GM18867 (cell line): ENCODE results near the gene PRXL2B.
"Not testable (repeated sequence)": the region's sequence is repeated elsewhere in the genome, so short reads cannot be mapped to it uniquely, and the experiment has no call there.

ENCODE experiments used
- ATAC-seq: cut with Tn5 transposase; IDR thresholded peaks from one replicate; pipeline ENCODE4 v1.9.1; 2021; ENCODE audit warnings: mild to moderate bottlenecking, moderate library complexity; ENCODE audit not compliant: unreplicated experiment

Gene PRXL2B

DNA sequence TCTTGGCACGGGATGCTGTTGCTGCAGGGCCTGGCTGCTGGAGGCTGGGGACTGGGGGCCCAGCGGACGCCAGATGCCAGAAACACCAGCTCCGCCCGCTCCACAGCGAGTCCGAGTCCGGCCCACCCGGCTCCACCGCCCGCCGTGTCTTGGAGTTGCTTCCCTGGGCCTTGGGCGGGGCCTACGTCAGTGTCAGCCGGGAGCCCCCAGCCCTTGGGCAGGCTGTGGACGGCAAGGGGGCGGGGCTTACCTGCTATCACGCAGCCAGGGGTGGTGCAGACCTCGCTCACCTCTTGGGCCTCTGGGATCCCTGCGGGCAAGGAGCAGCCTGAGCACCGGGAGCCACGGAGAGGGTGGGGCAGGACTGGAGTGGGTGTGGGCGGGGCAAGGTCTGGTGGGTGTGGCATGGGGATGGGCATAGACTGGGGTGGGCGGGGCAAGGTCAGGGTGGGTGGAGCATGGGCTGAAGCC lies 24.5 kb downstream of the PRXL2B start:
- ATAC-seq: no peak

DNA sequence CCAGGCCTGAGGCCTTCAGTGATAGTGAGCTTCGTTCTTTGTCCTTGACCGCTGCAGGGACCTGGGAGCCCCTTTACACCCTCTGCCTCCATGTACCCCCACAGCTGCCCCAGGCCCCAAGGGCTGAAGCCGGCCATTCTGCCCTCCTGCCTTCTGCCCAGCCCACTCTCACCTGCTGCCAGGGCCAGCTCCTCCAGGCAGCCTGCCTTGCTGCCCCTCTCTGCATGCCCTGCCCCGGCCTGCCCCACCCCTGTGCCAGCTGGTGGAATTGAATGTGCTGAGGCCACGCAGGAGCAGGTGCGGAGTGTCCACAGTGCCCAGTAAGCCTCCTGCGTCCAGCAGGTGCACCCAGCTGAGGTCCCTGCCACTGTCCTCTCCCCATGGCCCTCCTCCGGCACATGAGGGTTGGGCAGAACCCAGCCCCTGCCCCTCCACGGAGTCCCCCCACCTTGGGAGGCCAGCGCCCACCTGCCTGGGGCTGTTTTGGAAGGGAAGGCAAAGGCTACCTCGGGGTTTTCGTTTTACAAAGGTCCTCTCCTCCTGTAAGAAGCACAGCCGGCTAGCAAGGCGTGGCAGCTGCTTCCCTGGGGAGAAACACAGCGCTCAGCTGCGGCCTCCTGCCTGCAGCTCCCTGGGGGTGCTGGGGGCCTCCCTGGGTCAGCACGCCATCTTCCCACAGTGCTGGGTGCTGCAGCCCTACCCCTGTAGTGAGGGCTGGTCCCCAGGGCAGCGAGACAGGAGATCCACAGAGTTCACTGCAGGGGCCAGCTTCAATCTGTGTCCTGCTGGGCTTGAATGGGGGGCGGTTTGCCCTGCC lies 25.3 kb downstream of the PRXL2B start:
- no peak for ATAC-seq

DNA sequence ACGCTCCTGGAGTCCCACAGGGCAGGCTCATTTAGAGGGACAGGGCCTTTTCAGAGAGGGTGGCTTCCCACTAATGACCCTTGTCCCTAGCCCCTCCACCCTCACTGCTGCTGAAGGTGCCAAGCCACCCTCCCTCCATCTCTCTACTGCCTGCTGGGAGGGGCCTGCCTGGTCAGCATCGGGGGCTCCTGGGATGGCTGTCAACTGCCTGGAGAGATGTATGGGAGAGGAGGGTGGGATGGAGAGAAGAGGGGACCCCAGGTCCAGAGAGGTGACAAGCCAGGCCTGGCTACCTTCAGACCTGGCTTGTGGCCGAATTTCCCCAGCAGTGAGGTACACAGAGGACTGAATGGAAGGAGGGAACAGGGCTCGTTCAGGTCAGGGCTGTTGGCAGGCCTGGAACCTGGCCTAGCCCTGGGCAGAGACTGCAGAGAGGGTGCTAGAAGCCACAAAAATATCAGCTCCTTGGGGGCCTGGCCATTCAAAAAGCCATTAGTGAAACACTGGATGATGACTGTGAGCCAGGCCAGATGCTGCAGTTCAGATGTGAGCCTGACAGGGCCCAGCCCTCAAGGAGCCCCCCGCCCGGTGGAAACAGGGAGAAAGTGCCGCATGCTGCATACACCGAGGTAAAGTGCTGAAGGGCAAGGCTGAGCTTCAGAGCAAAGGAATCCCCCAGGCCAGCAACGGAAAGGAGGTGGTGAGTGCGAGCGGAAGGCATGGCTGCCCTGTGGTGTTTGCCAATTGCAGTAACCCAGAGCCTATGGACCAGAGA lies 26.2 kb downstream of the PRXL2B start:
- no peak for ATAC-seq

DNA sequence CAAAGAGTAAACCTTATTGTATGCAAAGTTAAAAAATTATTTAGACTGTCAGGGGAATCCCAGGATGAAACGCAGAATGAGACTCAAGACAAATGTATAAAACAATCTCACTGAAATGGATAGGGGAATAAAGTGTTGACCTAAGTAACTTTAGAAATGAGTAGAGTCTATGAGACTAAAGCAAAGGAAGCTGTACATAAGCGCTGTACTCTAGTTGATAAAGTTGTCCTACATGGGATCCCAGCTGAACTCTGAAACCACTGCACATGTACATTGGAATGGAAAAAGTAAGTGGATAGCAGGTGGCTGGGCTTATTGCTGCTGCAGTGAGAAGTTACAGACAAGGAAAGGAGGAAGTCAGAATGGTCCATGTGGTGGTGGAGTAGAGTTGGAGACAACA lies 27.6 kb downstream of the PRXL2B start:
- no peak for ATAC-seq

DNA sequence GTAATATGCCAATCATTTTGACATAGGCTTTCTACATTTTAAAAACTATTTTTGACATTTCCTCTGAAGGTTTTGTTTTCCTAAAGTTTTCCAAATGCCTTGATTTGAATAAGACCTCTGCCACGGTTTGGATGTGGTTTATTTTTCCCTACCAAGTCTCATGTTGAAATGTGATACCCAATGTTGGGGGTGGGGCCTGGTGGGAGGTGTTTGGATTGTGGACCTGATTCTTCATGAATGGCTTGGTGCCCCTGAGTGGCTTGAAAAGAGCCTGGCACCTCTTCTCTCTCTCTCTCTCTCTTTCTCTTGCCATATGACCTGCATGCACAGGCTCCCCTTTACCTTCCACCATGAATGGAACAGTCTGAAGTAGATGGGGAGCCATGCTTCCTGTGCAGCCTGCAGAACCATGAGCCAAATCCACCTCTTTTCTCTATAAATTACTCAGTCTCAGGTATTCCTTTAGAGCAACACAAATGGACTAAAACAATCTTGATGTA lies 31.4 kb downstream of the PRXL2B start:
- ATAC-seq: no peak

DNA sequence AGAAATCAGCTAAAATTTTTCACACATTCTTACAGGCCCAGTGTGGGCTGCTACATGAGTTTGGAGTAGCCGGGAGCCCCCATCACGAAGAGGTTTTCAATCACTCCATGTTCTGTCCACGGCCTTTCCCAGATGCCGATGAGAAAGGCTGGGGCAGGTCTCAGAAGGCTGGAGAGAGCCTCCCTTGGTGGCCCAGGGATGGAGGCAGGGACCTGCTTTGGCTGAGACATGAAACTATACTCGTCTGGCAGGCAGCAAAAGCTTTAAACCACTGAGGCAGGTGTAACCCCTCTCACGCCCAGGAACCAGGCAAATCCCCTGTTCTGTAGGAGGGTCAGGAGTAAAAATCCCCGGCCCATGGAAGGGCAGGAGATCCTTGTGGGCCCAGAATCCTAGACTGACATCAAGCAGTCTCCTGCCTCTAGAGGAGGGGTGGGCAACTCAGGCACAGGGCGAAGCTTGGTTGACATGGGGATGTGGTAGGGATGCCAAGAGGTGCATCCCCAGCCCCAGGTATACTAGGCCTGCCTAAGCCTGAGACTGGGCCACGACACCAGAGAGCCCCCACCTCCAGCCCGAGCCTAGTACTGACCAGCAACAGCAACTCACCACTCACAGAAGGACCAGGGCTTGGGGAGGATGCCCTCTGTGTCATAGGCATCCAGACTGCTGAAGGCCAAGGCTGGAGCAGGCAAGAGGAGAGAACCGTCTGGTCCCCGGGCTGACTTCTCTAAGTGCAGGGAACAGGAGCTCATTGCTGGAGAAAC lies 37.2 kb downstream of the PRXL2B start:
- ATAC-seq: no peak

DNA sequence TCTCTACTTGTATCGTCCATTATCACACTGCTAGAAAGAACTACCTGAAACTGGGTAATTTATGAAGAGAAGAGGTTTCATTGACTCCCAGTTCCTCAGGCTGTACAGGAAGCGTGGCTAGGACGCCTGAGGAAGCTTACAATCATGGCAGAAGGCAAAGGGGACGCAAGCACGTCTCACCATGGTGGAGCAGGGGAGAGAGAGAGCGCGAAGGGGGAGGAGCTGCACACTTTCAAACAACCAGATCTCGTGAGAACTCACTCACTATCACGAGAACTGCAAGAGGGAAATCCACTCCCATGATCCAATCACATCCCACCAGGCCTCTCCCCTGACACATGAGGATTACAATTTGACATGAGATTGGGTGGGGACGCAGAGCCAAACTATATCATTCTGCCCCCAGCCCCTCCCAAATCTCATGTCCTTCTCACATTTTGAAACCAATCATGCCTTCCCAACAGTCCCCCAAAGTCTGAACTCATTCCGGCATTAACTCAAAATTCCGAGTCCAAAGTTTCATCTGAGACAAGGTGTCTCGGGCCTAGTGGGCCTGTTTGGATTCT lies 38.2 kb downstream of the PRXL2B start:
- no peak for ATAC-seq

DNA sequence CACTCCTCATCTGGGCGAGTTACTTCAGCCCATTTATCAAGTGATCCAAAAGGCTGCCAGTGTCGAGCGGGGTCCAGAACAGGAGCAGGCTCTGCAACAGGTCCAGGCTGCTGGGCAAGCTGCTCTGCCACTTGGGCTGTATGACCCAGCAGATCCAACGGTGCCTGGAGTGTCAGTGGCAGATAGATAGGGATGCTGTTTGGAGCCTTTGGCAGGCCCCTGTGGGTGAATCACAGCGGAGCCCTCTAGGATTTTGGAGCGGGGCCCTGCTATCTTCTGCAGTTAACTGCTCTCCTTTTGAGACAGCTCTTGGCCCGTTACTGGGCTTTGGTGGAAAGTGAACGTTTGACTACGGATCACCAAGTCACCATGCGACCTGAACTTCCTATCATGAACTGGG lies 38.7 kb downstream of the PRXL2B start:
- ATAC-seq: no peak

DNA sequence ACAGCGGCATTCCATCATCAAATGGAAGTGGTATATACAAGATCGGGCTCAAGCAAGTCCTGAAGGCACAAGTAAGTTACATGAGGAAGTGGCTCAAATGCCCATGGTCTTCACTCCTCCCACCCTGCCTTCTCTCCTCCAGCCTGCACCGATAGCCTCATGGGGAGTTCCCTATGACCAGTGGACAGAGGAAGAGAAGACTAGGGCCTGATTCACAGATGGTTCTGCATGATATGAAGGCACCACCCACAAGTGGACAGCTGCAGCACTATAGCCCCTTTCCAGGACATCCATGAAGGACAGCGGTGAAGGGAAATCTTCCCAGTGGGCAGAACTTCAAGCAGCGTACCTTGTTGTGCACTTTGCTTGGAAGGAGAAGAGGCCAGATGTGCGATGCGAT lies 39.2 kb downstream of the PRXL2B start:
- not testable (repeated sequence) for ATAC-seq

DNA sequence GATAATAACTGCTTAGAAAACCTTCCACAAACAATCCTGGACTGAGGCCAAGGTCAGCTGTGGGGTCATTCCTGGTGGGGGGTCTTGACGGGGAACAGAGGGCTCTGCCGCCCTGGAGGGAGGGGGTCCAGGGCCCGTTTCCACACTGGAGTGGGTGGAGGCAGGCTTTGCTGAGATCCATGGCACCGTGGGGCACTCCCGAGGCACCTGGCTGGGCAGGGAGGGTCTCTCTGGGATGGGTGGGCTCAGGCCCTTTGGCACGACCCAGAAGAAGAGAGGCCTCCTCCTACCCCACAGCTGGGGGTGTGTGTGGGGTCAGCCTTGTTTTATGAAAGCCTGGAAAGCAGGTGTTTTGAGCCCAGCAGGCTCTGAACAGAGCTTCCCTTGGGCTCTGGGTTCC lies 41.2 kb downstream of the PRXL2B start:
- ATAC-seq: no peak

DNA sequence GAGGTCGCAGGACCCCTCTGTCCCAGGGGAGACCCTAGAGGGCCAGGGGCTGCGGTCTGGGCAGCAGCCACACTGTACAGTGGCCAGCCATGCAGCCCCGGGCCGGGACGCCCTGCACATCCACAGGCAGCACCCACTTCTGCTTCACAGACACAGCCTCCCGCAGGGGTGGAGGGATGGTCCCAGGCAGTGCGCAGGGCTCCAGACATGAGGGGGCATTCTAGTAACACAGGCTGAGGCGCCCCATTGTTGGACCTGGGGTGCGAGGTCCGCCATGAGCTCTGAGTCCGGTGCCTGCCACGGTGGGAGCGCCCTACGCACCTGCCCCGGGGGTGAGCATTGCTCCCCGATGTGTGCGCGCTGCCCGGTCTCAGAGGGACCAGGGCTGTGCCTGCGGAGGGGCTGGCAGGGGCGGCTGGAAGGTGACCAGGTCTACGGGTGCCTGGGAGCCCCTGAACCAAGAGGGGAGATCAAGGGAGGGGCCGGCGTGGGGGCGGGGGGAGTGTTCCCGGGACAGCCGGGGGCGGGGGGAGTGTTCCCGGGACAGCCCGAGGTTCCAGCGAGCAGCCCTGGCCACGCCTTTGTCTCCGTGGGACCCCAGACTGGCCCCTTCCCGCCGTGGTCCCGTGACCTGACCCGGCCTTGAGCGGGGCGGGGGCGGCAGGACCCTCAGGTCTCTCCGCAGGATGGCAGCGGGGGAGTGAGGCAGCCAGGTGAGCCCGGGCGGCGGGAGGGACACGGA lies 41.8 kb downstream of the PRXL2B start:
- no peak for ATAC-seq

DNA sequence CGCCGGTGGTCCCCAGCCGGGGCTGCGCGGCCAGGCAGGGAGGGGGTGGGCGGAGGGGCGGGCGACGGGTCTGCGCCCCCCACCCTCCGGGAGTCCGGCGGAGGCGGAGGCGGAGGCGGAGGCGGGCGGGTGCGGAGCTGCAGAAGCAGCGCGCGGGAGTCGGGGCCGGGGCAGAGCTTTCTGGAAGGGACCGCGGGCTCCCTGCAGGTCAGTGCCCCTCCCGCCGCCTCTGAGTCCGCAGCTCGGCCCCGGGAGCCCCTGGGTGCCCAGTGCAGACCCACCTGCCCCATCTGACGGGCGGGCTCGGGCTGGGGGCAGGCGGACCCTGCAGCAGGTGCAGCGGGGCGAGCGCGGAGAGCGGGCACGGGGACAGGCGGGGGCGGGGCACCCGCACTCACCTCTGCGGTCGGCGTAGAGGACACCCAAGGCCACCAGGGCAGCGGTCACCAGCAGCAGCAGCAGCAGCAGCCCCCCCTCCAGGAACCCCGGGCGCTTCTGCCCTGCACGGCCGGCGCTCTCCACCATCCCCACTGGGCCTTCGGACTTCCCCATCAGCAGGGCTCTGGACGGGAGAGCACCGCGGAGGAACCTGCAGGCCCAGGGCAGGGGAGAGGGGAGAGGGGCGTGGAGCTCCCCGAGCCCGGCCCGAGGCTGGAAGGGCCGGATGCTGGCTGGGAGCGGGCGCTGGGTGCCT lies 42.5 kb downstream of the PRXL2B start:
- ATAC-seq: no peak

DNA sequence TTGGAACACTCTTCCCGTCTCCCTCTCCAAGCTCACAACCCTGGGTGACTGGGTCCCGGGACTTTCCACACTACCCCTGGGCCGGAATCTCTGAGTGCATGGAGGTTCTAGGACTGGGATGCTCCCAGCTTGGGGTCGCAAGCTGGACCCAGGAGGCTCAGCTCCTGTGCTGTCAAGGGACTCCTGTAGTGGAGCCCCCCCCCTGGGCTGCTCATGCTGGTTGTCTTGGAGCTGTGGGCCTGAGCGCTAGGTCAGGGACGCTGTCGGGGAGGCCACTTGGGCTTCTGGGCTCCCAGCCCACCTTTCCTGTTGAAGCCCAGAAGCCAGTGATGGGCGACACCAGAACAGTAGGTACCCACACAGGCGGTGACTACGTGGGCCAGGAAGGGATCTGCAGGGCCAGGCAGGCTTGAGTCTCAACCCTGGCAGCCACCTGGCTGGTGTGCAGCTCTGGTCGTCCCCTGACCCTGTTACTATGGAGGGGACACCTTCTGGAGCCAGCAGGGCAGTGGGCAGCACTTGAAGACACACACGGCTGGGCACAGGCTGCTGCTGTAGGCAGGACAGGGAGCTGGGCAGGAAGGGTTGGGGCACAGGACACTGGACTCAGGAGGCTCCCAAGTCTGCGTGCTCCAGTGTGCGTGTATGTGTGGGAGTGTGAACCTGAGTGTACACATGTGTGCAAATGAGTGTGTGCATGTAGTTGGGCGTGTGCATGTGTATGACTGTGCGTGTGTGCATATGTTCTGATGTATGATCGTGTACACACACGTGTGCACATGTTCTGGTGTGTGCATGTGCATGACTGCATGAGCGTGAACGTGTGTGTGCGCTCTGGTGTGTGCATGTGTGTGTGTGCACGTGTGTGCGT lies 43.3 kb downstream of the PRXL2B start:
- ATAC-seq: no peak

DNA sequence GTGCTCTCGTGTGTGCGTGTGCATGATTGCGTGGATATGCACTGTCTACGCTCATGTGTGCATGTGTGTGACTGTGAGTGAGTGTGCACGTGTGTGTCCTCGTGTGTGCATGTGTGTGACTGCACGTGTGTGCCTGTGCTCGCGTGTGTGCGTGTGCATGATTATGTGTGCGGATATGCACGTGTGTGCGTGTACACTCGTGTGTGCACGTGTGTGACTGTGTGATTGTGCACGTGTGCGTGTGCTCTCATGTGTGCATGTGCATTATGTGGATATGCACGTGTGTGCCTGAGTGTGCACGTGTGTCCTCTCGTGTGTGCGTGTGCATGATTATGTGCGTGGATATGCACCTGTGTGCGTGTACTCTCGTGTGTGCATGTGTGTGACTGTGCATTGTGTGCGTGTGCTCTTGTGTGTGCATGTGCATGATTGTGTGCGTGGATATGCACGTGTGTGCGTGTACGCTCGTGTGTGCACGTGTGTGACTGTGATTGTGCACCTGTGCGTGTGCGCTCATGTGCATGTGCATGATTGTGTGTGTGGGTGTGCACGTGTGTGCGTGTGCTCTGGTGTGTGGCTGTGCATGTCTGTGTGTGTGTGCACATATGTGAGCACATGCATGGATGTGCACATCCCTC lies 44.0 kb downstream of the PRXL2B start:
- no peak for ATAC-seq

DNA sequence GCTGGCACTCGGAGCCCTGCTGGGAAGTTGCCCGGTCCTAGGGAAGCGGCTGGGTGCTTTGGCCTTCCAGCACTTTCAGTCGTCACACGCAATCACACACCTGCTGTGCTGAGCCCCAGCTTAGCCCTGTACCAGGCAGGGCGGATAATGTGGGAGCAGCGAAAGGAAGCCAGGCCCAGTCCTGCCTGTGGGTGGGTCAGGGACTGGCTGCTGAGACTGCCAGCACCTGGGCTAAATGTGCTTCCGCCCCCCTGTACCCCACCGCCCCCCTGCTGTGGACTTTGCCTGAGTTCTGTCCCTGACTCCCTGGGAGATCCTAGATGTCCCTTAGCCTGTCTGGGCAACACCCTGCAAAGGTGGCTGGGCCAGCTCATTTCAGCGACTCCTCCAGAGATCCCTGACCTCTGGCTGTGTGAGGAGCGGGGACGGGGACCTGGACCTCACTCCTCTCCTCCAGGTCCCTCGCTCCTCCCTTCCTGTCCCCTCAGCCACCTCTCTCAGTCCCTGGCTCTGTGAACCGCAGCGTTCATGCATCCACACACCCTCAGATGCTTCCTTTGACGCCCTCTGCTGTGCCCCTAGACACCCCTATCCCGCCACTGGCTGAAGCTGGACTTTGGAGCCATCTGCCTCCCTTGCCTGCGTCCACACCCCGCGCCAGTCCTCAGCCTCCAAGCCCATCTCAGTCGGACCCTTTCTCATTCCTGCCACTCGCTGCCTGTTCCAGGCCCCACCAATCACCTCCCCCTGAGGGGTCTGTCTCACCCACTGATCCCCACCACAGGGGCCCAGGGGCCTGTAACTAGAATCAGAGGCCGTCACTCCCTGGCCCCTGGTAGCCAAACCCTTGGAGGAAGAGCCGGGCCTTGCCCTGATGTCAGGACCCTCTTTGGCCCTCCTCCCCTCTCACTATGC lies 44.8 kb downstream of the PRXL2B start:
- ATAC-seq: no peak

DNA sequence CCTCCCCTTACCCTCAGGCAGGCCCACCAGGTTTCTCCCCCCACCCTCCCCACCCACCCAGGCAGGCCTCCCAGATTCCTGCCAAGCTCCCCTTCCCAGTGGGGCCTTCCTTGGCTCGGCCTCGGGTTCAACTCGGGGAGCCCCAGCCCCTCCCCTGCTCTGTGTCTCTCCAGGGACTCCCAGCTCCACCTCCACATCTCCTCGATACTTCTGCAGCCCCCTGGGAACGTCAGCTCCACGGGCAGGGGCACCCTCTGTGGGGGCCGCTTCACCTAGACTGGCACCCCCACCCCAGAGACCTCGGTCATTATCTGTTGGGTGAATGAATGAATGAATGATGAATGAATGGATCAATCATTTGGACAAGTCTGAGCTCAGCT lies 45.5 kb downstream of the PRXL2B start:
- no peak for ATAC-seq
